Cardiac muscle cell (in vitro differentiated cells and primary cell): Measurements from ENCODE around the gene ADGRL4. TPM values are rescaled to one million over a fixed set of nuclear protein-coding genes. Genes with fewer than 3 reads are reported as not detected.

Experiments
- DNase-seq, 2 donors: peaks; one replicate each; pipeline versions ENCODE4 v3.0.0 to v3.0.0-alpha.2; 2010 to 2017; ENCODE audit warnings: low read depth in 1 of 2, low spot score in 1 of 2
- H3K27ac ChIP-seq: fragments of 200-600 bp; sonication (generic); 2 replicates; pipeline ENCODE4 v1.5.1; 2016
- H3K27me3 ChIP-seq: fragments of 200-600 bp; sonication (generic); 2 replicates; pipeline ENCODE4 v1.6.0; 2016; ENCODE audit warnings: control low read depth
- H3K36me3 ChIP-seq: fragments of 200-600 bp; sonication (generic); 2 replicates; pipeline ENCODE4 v1.5.1; 2016; ENCODE audit warnings: control low read depth
- H3K4me1 ChIP-seq: fragments of 200-600 bp; sonication (generic); 2 replicates; pipeline ENCODE4 v1.8.1; 2017; ENCODE audit warnings: low read depth, mild to moderate bottlenecking, mixed run types
- H3K4me3 ChIP-seq: fragments of 200-600 bp; sonication (generic); 2 replicates; pipeline ENCODE4 v1.5.1; 2016; ENCODE audit warnings: mild to moderate bottlenecking
- H3K9me3 ChIP-seq: fragments of 200-600 bp; sonication (generic); 2 replicates; pipeline ENCODE4 v1.5.1; 2017; ENCODE audit warnings: low read depth, mild to moderate bottlenecking, control low read depth
- polyA plus RNA-seq: library from polyadenylated mRNA; unstranded; fragments of >200 nt; fragmentation: Nextera tagmentation; extraction: Ambion mirVana; gene quantifications from 2 replicates; pipeline ENCODE4 v1.2.1, GENCODE V29; 2016
- total RNA-seq: library from RNA; depleted of rRNA; stranded (reverse); fragments of >200 nt; gene quantifications from 2 replicates; pipeline ENCODE4 v1.2.3, GENCODE V29; 2016
- TF ChIP-seq, protein P1 (sequence below): IDR thresholded peaks from 2 replicates; pipeline ENCODE4 v1.5.1; 2012; ENCODE audit warnings: low read depth, mild to moderate bottlenecking, low read length

The ADGRL4 gene
- total and polyA plus RNA-seq, 2 experiments from 2014 or later = 0.12 to 0.78 TPM

DNA sequence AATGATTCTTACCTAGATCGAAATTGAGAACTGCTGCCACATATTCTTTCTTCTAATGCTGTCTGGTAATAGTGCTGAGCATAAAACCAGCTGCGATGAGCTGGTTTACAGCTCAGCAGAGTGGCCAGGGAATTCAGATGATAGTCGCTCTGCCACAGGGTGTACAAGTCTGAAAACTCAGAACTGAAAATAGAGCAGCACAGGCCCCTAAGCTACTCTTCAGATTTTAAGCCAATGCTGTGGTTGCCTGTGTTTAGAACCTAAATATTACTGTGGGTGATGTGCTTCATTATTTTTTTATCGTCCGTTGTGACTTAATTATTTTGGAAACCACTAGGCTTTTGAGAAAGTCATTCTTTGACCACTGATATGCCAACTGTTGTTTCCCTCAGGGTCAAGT, 152.0 kb downstream of the ADGRL4 start:
- no peak overlapping the region for H3K4me3 ChIP-seq
- no peak for DNase-seq
- no peaks in the 10 kb centered on the region for H3K4me1 ChIP-seq
- TF ChIP-seq, protein P1, sequence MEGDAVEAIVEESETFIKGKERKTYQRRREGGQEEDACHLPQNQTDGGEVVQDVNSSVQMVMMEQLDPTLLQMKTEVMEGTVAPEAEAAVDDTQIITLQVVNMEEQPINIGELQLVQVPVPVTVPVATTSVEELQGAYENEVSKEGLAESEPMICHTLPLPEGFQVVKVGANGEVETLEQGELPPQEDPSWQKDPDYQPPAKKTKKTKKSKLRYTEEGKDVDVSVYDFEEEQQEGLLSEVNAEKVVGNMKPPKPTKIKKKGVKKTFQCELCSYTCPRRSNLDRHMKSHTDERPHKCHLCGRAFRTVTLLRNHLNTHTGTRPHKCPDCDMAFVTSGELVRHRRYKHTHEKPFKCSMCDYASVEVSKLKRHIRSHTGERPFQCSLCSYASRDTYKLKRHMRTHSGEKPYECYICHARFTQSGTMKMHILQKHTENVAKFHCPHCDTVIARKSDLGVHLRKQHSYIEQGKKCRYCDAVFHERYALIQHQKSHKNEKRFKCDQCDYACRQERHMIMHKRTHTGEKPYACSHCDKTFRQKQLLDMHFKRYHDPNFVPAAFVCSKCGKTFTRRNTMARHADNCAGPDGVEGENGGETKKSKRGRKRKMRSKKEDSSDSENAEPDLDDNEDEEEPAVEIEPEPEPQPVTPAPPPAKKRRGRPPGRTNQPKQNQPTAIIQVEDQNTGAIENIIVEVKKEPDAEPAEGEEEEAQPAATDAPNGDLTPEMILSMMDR = no peak
- no peaks in the 10 kb centered on the region for H3K9me3 ChIP-seq
- H3K27me3 ChIP-seq = no peaks in the 10 kb centered on the region
- no peaks in the 10 kb centered on the region for H3K36me3 ChIP-seq
- H3K27ac ChIP-seq = no peak overlapping the region

DNA sequence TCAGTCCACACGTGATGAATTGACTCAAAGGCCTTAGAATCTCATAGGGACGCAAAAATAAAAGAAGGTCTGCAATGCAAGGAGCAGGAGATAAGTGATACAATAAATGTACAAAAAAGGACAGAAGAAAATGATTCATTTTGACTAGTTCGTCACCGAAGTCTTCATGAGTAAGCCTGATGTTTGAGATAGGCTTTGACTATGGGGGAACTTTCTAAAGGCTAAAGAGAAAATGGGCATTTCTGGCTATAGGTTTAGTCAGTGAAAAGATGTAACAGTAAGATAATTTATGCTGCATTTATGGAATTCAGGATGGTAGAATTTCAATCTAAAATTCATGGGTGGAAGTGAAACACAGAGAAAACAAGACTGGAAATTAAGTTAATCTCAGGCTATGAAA, 163.0 kb downstream of the ADGRL4 start:
- no peaks in the 10 kb centered on the region for H3K36me3 ChIP-seq
- TF ChIP-seq, protein P1 = no peak
- H3K9me3 ChIP-seq = no peaks in the 10 kb centered on the region
- H3K4me1 ChIP-seq = peaks cover 19% of the 10 kb centered on the region
- no peak overlapping the region for H3K27ac ChIP-seq
- DNase-seq = peak in 1 of 2 donors; percentile 36
- H3K27me3 ChIP-seq = no peaks in the 10 kb centered on the region
- H3K4me3 ChIP-seq = no peak overlapping the region

DNA sequence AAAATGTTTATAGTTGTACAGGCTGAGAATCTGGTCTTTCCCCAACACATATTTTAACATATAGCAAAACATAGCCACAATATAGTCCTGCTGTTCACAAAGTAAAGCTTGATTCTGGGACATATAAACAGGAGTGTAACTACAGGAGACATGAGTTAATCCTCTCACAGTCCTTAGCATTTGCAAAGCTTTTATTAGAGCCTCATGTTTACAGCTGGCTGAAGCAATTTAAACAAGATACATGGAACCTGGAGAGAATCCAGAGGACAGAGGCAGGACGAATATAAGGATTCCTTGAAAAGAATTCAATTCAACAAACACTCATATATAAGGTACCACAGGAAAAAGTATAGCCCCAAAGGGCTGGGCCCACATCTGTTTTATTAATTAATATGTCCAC, 163.4 kb downstream of the ADGRL4 start:
- Histone ChIP-seq H3K4me3 (no peak overlapping the region), H3K4me1 (peaks cover 19% of the 10 kb centered on the region), H3K27ac (no peak overlapping the region), H3K9me3 (no peaks in the 10 kb centered on the region), H3K27me3 (no peaks in the 10 kb centered on the region), H3K36me3 (no peaks in the 10 kb centered on the region)
- no peak for DNase-seq
- TF ChIP-seq, protein P1 = no peak

DNA sequence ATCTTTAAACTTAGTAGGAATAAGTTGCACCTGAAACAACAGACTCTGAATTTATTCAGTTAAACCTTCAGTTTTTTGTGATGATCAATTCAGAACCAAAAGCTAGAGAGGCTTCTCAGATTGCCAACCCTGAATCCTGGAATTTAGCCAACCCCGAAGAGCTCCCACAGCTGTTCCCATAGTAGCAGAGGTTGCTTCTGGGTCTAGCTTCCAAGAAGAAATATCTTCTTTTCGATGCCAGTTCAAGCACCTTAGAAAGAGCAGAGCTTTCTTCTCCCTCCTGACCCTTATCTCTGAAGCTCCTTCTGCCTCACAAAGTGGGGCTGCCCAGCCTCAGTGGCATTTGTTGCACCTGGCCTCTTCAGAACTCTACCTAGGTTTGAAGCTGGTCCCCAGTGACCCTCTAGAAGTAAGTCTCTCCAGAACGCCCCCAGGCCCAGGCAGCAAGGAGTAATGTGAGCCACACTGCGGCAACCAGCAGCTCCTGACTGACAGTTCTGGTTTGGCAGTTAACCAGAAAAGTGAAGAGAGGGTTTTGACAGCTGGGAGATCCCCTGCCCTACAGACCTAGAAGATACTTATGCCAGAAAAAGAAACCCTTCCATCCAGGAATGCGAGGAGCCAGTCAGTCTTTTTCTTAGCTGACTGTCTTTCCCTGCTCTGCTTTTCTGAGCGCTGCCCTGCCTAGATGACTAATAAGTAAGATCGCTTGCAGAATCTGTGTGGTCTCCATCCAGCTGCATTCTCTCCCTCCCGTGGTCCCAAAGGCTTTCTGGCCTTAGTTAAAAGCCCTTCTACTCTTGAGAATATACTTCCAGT, 165.9 kb downstream of the ADGRL4 start:
- H3K27me3 ChIP-seq = no peaks in the 10 kb centered on the region
- H3K36me3 ChIP-seq = no peaks in the 10 kb centered on the region
- TF ChIP-seq, protein P1 = no peak
- H3K4me3 ChIP-seq = no peak overlapping the region
- peak overlapping the region; percentile 27 for H3K27ac ChIP-seq
- H3K9me3 ChIP-seq = no peaks in the 10 kb centered on the region
- H3K4me1 ChIP-seq = peaks cover 19% of the 10 kb centered on the region
- DNase-seq = peak; percentile 42 to 87
